K562 (cell line): Measurements from ENCODE around the gene PDZD2. TPM values are rescaled to one million over a fixed set of nuclear protein-coding genes. Genes with fewer than 3 reads are reported as not detected.

ENCODE experiments used
- ATF1 ChIP-seq, 2 experiments: fragments of 450-650 bp in 1 of 2; IDR thresholded peaks; 2 replicates each; pipeline ENCODE4 v1.6.1; 2016; ENCODE audit warnings: missing compliant biosample characterization in 1 of 2, missing genetic modification characterization in 1 of 2
- EP300 ChIP-seq: IDR thresholded peaks from 2 replicates; pipeline ENCODE4 v1.6.1; 2012; ENCODE audit warnings: low read length, improper control_type of control experiment
- HDGF ChIP-seq: fragments of 450-650 bp; IDR thresholded peaks from 2 replicates; pipeline ENCODE4 v1.6.1; 2016
- KDM2B ChIP-seq: fragments of 250-450 bp; sonication (Bioruptor Pico); IDR thresholded peaks from 2 replicates; pipeline ENCODE4 v1.8.0; 2021; ENCODE audit warnings: mild to moderate bottlenecking, moderate library complexity
- MLX ChIP-seq, 2 experiments: fragments of 450-650 bp in 1 of 2; sonication (generic) in 1 of 2; formaldehyde crosslinking; conservative IDR thresholded peaks; 2 replicates each; pipeline versions ENCODE4 v1.4.0 to v1.8.1; 2020 to 2022; ENCODE audit warnings: mild to moderate bottlenecking in 1 of 2, missing genetic modification reagents in 1 of 2
- MYC ChIP-seq, 2 experiments: fragments of 250-450 bp in 1 of 2; sonication (Bioruptor Pico) in 1 of 2; IDR thresholded peaks; 2 replicates each; pipeline versions ENCODE4 v1.5.1 to v1.6.1; 2012 to 2021; ENCODE audit warnings: low read depth in 2 of 2, borderline replicate concordance in 1 of 2, improper control_type of control experiment in 1 of 2, low read length in 1 of 2, mild to moderate bottlenecking in 1 of 2, moderate library complexity in 1 of 2
- POLR2G ChIP-seq: fragments of 200-400 bp; formaldehyde crosslinking; IDR thresholded peaks from 2 replicates; pipeline ENCODE4 v1.6.1; 2017; ENCODE audit warnings: low read depth, mild to moderate bottlenecking, antibody characterized with exemption, low read length, moderate library complexity
- SETDB1 ChIP-seq: IDR thresholded peaks from one replicate; pipeline ENCODE4 v1.6.1; 2012; ENCODE audit warnings: low read length, control low read depth, inconsistent platforms
- SOX6 ChIP-seq: fragments of 450-650 bp; IDR thresholded peaks from 2 replicates; pipeline ENCODE4 v1.6.1; 2014; ENCODE audit warnings: mild to moderate bottlenecking
- ZNF280A ChIP-seq: fragments of 450-650 bp; IDR thresholded peaks from 2 replicates; pipeline ENCODE4 v1.6.1; 2018; ENCODE audit warnings: mild to moderate bottlenecking, low read depth; ENCODE audit not compliant: partially characterized antibody
- ZNF551 ChIP-seq: fragments of 250-450 bp; sonication (Bioruptor Pico); IDR thresholded peaks from 2 replicates; pipeline ENCODE4 v1.5.0; 2021; ENCODE audit warnings: mild to moderate bottlenecking, moderate library complexity
- polyA plus RNA-seq, 8 experiments: library from polyadenylated mRNA; depleted of rRNA in 4 of 8; stranded (reverse) in 5 of 8; unstranded in 3 of 8; fragments of >200 nt; fragmentation: Nextera tagmentation in 2 of 8; fragmentation: Illumina TruSeq in 1 of 8; extraction: Ambion mirVana in 2 of 8; extraction: Trizol in 1 of 8; gene quantifications; 2 replicates each; pipeline versions ENCODE4 v1.2.1 to v1.2.3, GENCODE V29; 2011 to 2014; ENCODE audit warnings: inconsistent platforms in 1 of 8, missing spikeins in 1 of 8
- total RNA-seq, 7 experiments: library from RNA; depleted of rRNA in 6 of 7; stranded (reverse); fragments of >200 nt in 6 of 7; fragmentation: Illumina TruSeq in 2 of 7; extraction: Trizol in 2 of 7; gene quantifications; 2 replicates each; pipeline versions ENCODE4 v1.2.1 to v1.2.3, GENCODE V29; 2011 to 2021; ENCODE audit warnings: low replicate concordance in 1 of 7

Gene PDZD2
- total and polyA plus RNA-seq, 9 of the 15 experiments (the other 6 are each of a cell fraction or from before 2014, with no cell fraction given): 0.02 to 0.08 (median 0.04) TPM; not detected in 6

- TF ChIP-seq MLX (CRISPR knock-in tag; conservative IDR thresholded peaks at IDR 0.05): no peak
- TF ChIP-seq HDGF: no peak
- no peak for TF ChIP-seq ZNF280A
- TF ChIP-seq SOX6: 0 out of 2 replicates have a peak, but pooled peaks have one; percentile 22
- no peak for TF ChIP-seq SETDB1
- no peak for TF ChIP-seq ZNF551
- TF ChIP-seq KDM2B (CRISPR knock-in tag): no peak
- TF ChIP-seq ATF1 (CRISPR knock-in tag; IDR thresholded peaks at IDR 0.05): no peak
- no peak for TF ChIP-seq ATF1 (tag; IDR thresholded peaks at IDR 0.05)
- no peak for TF ChIP-seq POLR2G
- no peak for TF ChIP-seq MYC (IDR thresholded peaks at IDR 0.05; ENCODE audit: low read depth, low read length)
- TF ChIP-seq MYC (CRISPR knock-in tag; IDR thresholded peaks at IDR 0.05; ENCODE audit: borderline replicate concordance, low read depth): no peak
- 0 out of 2 replicates have a peak, but pooled peaks have one; percentile 17 for TF ChIP-seq EP300
These were observed 492.7 kb downstream of the PDZD2 start (continued) for GRCh38 chr5:32131604-32132003.
